NCI-H526 (cell line): Measurements from ENCODE around the gene ERCC3.

ENCODE experiments used
- DNase-seq, 2 experiments: peaks; one replicate each; lab custom pipeline; 2025; lab: John Stamatoyannopoulos, UW

Gene ERCC3

DNA sequence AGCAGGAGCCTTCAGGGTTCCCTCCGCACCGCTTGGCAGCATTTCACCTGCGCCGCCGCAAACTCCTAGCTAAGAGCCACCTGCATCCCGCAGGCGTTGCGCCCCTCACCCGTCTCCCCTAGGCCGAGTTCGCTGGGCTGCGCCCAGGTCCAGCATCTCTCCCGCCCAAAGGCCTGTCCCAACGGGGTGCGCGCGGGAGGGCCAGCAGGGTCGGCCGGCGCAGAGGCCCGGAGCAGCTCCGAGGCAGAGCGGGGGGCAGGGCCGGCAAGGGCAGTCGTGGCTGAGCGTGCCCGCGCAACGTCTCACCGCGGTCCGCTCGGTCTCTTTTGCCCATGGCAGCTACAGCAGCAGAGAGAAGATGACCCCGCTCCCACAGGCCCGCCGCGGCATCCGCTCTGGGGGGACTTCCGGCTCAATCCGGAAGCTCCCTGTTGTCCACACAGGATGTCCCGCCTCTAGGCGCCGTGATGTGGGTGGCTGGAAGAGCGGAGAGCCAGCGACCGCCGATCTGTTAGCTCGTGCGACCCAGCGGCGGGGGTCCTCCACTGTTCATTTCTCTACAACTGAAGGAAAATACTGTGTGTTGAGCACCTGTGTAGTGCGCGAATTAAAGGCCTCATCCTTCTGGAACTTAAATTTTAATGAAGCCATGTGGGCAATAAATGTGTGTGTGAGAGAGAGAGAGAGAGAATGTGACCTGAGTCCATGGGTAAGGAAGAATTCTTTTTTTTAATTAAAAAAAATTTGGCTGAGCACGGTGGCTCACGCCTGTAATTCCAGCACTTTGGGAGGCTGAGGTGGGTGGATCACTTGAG, at the start of gene ERCC3:
Gene ERCC3 (minus strand): TSS at position 397 of the 815 bp plus-strand sequence. CDS start 63 bp downstream, at position 334.
- DNase-seq: peak; percentile 75 to 87

DNA sequence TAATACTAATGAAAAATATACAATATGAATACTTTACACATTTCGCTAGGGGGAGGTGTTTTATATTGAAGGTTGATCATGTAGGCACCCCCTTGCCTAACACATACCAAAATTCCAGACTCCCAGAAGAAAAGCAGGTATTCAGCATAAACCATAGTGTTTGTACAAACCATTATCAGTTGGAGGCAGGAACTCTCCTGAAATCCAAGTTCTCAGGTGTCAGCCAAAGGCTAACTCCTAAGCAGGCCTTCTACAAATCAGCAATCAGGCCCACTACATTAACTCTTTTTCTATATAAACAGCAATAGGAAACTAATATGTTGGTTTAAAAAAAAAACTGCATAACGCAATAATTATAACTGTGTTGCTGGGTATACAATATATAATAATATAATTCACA, 49.3 kb upstream of the ERCC3 start:
- no peak for DNase-seq

DNA sequence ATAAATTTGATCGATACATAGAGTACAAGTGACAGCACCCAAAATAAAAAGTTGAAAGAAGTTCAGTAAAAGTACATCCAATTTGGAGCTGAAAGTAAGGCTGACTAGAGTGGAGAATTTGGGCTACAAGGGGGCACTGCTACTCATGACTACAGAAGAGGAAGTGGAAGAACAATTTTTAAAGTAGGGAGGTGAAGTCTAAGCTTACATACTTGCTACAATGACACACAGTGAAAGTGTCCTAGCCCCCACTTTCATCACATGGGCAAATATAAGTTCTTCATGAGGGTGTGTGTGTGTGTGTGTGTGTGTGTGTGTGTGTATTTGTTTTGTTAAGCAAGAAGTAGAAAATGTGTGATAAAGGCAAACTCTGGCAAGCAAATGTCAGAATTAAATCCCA, 48.2 kb upstream of the ERCC3 start:
- DNase-seq: no peak

DNA sequence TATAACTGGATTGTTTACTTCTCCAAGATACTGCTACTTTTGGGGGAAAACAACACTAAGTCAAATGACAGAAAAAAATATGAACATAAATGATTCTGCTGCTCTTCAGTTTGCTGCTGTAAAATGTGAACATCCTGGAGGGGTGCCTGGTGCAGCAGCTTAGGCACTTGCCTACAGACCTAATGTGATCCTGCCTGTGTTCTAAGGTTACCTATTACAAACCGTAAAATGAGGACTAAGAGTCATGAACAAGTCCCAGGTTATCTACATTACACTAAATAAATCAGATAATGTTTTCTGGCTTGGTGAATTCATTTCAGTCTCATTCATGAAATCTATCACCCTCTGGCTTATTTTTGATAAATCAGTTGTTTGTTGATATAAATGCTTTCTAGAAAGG, 38.4 kb upstream of the ERCC3 start:
- DNase-seq: no peak

DNA sequence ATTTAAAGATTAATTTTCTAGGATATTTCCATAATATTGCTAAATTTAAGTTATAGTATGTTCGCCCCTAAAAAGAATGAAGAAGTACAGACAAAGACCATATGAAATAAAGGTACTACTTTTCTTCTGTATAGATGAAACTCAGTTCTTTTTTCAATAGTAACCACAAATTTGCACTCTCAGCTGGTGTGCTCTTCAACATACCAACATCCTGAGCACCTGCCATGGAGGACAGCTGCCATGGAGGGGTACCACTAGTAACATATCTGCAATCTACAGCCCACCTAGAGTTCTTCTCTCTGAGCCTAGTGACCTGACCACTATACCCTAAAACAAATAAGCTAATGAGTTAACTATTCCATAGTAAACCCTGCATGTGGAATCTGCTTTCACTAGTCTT, 36.8 kb upstream of the ERCC3 start:
- DNase-seq: no peak

DNA sequence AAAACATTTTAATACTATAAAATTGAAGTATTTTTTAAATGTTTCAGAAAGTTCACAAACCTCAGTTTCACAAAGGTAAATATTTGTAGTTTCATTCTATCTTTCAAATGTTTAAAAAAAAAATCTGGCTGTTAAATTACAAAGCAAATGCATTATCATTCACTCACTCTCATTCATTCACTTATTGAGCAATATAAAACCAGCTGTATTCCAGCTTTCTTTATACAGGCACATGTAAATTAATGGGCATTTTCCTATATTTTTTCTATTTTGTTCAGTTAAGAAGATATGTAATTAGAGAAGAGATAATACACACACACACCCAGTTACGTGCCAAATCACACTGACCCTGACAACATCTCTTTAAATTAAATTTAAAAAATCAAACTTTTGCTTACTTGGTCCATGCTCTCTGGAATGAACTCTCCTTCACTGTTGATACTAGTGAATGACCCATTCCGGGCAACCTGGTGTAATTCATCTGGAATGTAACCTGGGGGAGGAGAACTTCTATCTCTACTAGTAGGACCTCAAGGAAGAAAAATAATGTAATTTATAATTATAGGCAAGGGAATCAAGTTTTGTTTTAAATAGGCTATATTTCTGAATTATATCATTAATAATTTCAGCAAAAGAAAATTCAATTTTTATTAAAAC, 32.5 kb upstream of the ERCC3 start:
- DNase-seq: no peak

DNA sequence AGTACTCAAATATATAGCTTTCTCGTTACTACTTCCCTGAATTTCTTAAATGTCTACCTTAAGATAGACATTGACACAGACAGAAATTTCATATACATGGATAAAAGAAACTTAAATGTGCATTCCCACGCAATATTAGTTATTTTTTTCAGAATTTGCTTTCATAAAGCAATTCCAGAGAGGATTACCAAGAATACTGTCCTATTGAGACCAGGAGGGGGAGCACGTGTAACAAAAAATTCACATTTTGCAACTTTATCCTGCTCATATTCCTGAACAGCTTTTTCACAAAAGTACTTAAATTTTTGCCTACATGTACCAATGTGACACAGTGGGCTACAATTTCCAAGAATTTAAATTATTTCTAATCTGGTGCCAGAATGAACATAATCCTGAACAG, 30.7 kb upstream of the ERCC3 start:
- DNase-seq: peak in 1 of 2 experiments; percentile 56

DNA sequence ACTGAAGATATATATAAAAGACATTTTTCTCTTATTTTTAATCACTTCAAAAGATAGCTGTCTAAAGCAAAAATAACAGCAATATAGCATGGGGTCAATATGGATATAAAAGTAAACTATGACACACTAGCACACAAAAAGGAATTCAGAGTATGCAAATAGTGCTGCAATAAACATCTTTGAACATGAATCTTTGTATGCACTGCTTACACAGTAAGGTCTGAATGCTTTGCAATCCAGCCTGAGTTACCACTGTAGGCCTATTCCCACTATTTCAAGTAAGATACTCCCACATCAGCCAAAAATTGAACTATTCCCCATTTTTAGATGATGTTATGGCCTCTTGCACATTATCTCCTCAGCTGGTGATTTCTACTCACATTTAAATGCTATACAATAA, 27.4 kb upstream of the ERCC3 start:
- DNase-seq: peak; percentile 10 to 17

DNA sequence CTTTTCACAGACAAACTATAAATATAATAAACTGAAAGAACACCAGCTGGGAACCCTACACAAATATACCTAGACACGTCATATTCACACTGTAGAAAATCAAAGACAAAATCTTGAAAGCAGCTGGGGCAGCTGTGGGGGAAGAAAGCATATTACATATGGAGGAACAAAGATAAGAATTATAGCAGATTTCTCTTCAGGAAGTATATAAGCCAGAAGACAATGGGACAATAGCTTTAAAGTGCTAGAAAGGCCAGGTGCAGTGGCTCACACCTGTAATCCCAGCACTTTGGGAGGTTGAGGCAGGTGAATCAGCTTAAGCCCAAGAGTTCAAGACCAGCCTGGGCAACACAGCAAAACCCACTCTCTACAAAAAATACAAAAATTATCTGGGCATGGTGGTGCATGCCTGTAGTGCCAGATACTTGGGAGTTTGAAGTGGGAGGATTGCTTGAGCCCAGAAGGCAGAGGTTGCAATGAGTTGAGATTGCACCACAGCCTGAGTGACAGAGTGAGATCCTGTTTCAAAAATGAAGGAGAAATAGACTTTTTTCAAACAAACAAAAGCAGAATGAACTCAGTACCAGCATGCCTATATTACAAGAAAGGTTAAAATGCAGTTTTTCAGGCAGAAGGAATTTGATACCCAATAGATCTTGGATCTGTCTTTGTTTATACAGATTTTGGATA, 26.8 kb upstream of the ERCC3 start:
- no peak for DNase-seq

DNA sequence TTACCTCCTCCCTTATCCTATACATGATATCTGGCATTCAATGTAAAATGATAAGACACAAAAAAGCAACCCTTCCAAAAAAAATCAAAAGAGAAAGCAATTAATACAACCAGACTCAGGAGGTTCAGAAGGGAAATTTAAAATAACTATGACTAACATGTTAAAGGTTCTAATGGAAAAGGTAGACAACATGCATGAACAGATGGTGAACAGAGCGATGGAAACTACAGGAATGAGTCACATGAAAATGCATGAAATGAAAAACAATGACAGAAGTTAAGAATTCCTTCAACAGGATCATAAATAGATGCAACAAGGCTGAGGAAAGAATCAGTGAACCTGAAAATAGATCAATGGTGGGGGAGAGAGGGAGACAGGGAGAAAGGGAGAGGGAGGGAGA, 26.1 kb upstream of the ERCC3 start:
- DNase-seq: no peak

DNA sequence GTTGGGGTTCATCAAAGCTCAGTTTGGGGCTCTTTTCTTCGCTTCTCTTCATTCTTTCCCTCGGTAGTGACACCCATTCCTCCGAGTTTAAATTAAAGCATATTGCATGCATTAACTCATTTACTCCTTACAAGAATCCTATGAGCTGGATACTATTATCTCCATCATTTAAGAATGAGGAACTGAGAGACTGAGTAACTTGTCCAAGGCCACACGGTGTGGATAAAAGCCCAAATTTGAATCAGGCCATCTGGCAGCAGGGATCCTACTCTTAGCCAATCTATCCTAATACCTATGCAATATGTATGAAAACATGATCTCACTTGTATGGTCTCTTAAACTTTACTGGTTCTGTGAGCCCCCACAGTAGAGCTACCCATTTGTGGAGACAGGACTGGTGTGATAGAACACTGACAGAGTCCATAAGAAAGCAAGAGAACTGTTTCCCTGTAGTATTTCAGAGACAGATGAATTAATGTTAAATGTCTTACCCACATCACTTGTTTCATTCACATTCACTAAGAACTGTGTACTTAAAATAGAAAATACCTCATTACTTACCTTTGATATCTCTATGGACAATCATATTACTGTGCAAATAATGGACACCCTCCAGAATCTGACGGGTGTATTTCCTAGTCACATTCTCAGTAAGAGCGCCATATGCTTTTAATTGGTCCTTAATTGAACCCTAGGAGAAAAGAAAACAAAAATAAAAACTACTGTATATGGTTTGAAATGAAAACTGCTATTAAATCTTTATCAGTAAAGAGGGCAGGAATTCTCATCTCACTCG, 20.4 kb upstream of the ERCC3 start:
- DNase-seq: no peak

DNA sequence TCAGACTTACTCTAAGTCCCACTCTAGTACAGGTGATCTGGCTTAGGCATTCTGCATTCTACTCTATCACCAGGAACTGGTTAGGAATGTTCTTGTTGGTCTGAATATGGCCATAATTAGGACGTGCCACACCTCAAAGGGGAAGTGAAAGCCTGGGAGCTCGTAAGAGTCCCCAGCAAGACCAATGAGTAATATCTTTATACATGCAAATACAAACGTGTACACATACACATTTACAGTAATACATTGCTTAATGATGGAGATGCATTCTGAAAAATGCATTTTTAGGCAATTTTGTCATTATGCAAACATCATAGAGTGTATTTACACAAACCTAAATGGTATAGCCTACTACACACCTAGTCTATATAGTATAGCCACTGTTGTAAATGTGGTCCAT, 19.5 kb upstream of the ERCC3 start:
- DNase-seq: no peak

DNA sequence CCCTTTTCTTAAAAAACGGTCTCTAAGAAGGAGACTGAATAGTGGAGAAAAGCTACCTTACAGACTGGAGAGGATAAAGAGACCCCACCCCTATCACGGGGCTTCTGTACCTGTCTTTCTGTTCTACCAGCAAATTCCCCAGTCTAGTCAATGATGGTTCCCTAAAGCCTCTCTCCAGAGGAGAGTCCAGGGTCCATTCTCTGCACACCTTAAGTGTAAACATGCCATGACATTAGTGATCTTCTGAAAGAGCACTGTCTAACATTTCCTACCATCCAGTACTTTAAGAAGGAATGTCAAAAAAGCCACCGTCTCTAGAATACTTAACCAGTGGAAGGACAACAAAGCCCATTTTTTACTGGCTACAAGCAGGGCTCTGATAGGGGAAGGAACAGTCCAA, 17.0 kb upstream of the ERCC3 start:
- no peak for DNase-seq

DNA sequence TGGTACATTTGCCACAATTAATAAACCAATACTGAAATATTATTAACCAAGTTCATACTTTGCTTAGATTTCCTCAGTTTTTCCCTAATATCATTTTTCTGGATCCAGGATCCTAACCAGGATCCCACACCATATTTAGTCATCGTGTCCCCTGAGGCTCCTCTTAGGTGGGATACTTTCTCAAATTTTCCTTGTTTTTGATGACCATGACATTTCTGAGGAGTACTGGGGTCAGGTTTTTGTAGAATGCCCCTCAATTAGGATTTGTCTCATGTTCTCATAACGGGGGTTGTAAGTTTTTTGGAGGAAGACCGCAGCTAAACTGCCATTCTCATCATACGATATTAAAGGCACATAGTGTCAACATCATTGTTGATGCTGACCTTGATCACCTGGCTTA, 15.5 kb upstream of the ERCC3 start:
- DNase-seq: no peak

DNA sequence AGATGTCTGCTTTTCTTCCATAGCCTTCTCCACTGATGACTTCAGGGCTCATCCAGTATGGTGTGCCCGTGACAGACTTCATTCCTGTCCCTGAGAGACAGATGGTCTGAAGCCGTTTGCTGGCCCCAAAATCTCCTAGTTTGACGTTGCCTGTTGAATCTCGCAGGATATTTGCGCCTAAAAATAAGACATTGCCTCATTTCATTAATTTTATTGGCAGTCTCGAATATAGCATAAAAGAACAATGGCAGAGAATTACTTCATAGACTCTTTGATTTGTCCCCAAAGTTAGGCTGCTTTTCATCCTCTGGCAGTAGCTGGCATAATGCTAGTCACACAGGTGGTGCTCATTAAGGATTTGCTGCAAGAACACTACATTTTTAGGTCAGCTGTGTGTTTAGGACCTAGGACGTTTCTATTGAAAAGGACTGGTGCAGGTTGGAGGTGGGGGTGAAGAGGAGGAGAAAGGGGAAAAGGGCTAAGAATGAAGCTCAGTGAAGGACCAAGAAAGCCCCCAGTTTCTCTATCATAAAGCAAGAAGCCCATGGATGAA, 14.7 kb upstream of the ERCC3 start:
- DNase-seq: no peak

DNA sequence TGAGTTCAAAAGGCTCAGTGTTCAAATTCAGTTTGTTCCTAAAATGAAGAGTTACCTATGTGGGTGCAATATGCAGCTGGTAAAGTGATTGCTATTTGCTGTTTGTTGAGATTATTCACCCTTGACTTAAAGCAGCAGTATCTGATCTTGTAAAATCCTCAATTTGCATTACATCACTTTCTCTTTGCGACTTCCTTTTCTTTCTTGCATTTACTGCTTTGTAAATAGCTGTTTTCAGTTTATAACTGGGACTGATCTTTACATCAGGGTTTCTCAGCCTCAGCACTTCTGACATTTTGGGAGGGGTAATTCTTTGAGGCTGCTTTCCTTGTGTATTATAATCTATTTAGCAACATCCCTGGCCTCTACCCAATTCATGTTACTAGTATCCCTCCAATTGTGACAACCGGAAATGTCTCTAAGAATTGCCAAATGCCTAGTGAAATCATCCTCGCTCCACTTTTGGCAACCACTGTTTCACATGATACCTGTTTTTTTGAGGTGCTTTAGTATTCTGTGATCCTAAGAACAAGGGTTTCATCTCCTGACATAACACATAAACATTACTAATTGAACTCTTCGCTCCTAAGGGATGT, 12.1 kb upstream of the ERCC3 start:
- no peak for DNase-seq

DNA sequence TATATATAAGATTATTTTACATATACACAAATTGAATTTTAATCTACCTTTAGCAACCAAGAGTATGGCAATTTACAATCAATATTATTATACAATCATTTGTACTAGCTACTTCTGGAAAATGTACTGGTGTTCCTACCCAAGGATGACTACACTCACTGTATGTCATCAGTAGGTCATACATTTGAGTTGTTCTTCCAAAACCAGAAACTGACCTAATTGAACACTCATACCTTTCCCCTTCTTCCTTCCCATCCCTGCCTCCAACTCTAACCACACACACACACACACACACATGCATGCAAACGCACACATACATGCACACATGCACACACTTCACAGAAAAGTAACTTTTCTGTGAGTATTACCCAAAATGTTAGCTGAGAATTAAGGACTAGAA, 8.2 kb upstream of the ERCC3 start:
- DNase-seq: no peak

DNA sequence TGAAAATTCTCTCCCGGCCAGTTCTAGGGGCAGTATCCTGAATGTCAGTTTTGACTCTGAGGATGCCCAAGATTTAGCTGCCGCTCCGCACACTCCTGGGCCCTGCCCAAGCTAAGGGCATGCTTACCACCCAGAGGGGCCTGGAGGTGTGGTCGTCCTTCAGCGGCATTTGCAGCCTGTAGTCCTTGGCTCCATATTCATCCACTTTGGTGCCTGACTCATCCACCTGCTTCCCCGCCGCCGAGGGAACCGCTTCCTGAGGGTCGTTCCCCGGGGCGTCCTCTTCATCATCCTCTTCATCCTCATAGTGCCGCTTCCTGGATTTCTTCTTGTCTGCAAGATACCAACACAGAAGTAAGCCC, 577 bp downstream of the ERCC3 start:
- peak in 1 of 2 experiments; percentile 45 for DNase-seq

DNA sequence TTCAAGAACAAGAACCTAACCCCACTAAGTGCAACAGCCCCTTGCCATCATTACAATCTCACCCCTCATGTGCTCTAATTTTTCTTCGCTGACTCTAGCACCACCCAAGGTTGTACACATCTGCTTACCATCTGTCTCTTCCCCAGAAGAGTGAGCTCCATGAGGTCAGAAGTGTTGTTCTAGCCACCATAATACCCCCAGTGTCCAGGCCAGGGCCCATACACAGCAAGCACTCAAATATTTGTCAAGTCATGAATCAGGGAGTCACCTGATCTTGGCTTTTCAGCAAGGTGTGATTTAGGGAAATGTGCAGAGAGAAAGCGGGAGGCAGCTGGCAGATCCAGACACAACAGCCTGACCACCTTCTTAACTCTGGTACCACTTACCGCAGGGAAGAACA, 5.7 kb downstream of the ERCC3 start:
- no peak for DNase-seq

DNA sequence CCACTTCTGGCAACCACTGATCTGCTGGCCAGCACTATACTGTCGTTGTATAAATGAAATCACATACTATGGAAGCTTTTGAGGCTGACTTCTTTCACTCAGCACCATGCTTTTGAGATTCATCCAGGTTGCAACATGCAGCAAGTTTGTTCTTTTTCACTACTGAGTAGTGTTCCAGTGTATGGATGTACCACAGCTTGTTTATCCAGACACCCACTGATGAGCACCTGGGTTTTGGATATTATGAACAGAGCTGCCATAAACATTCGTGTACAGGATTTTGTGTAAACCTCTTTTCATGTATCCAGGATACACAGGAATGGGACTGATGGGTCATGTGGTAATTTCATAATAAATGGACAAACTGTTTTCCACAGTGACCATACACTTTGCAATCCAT, 10.7 kb downstream of the ERCC3 start:
- no peak for DNase-seq

DNA sequence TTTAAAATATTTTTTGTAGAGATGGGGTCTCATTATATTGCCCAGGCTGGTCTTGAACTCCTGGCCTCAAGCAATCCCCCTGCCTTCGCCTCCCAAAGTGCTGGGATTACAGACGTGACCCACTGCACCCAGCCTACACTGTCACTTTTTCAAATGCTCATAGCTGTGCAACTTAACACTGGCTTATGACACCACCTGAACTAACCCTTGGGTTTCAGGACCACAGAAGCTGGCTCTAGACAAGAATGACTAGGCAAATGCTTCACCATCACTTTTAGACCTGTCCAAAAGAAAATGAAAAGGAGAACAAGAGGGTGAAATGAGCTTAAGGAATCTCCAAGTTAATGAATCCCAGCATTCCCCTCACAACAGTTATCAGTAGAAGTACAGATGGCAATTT, 13.3 kb downstream of the ERCC3 start:
- no peak for DNase-seq

DNA sequence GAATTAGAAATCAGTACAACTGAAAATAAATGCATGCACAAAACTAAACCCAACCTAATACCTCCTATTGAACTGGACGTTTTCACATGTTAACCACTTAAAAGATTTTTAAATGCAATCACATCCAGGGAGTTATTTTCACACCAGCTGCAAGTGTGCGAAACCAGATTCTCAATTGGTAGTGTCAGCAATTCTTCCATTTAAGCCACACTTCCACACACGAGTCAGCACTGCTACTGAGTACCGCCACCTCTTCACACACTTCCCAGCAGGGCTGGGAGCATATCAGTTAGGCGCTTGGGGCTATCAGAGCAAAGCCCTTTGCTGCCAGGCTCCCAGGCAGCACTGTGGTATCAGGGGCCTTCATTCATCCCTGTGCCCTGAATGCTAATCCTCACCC, 14.2 kb downstream of the ERCC3 start:
- no peak for DNase-seq
